Activated CD8-positive, alpha-beta memory T cell treated with anti-CD3 and anti-CD28 coated beads for 36 hours (primary cell): ENCODE measurements around the gene MFAP4. TPM values are rescaled to one million over a fixed set of nuclear protein-coding genes. Genes with fewer than 3 reads are reported as not detected.

Experiments used
- CTCF ChIA-PET: fragments of 350-600 bp; sonication (Branson Sonifier 250); formaldehyde crosslinking; loops from one replicate; lab custom pipeline; 2021; ENCODE audit warnings: antibody characterized with exemption; lab: Charles Lee
- POLR2A ChIA-PET: fragments of 350-600 bp; sonication (Branson Sonifier 250); formaldehyde crosslinking; loops from one replicate; lab custom pipeline; 2021; ENCODE audit warnings: antibody characterized with exemption; lab: Charles Lee
- total RNA-seq, 2 experiments: library from RNA; stranded (reverse); gene quantifications; one replicate each; pipeline ENCODE4 v1.2.3, GENCODE V29; 2021

The MFAP4 gene
- total RNA-seq, 2 experiments from 2014 or later = not detected

DNA sequence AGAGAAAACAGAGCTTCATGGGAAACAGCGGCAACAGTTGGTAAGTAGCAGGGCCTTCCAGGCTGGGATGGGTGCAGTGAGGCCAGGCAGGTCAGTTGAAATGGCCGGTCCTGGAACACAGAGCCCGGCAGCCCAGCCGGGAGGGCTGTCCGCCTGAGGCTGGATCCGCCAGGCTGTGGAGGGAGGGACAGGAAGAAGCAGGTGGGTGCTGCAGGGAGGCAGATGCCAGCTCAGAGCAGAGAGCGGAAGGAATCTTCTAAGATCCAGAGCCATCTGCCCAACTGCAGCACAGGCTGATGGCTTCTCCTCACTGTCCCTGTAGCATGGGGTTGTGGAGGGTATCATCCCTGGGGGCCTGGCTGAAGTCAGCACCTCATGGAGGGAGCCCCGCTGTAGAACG lies 24.6 kb upstream of the MFAP4 start:
- POLR2A ChIA-PET = no interaction called here
- CTCF ChIA-PET = no interaction called here

DNA sequence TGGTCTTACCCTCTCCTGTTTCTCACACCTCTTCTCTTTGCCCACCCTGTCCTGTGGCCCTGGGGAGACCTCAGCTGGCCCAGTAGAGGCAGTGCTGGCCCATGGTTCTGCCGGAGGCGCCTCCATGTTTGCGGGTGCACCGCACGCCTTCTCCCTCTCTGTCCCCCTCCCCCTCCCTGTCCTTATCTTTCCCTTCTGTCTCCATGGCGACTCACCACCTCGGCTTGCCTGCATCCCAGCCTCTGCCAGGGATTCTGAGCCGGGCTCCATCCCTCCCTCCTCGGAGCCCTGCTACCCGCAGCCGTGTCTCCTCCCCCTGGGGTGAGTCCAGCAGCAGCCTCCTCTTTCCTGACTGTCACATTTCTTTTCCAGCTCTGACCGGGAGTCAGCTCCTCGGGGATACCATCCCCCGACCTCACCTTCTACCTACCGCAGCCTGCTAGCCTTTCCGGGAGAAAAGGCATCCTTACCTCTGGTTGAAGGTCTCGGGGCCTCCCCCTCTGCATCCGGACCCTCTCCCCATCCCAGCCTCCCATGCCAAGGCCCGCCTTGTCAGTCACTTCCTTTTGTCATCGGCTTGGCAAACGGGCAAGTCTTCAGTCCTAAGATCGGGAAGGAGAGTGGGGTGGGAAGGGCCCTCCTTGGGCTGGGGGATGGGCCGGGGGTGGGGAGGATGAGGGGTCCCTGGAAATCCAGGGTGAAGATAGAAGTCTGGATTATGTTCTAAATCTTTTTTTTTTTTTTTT lies 24.1 kb upstream of the MFAP4 start, which contains the start of gene RNF112:
Gene RNF112 (plus strand): TSS at position 358 of the 746 bp plus-strand sequence. CDS start 177 bp downstream, at position 535.
- ChIA-PET POLR2A (no interaction called here), CTCF (no interaction called here)

DNA sequence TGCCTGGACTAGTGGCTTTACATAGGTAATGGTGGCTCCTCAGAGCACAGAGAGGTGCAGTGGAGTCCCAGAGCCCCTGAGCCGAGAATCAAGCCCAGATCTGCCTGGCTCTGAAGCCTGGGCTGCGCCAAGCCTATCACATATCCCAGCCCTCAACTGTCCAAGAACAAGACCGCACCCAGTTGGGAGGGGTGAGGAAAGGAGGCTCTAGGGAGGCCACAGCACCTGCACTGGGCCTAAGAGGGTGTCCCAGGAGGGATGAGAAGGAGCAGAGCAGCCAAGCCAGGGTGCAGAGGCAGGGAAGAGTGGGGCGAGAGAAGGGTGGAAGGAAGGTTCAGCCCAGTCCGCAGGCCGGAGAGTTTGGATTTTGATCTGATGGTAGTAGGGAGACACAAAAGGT lies 23.1 kb upstream of the MFAP4 start:
- CTCF ChIA-PET = no interaction called here

DNA sequence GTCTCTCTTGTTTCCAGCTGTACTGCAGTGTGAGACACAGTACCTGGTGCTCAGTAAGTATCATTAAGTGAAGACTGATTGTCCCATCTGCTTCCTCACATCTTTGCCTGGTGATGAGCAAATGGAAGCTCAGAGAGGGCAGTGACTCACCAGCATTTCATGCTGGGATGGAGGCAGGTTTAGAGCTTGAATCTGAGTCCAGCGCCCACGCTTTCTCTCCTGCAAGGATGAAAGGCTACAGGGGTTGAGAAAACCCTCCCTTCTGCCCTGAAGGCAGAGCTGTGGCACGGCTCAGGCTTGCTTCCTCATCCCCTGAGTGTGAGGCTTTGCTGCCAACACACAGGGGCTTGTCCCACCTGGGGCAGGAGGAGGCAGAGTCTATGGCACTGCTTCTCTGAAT lies 22.5 kb upstream of the MFAP4 start:
- CTCF ChIA-PET = no interaction called here
- POLR2A ChIA-PET = no interaction called here

More for the DNA sequence above, 23.1 kb upstream of the MFAP4 start:
- POLR2A ChIA-PET = no interaction called here

DNA sequence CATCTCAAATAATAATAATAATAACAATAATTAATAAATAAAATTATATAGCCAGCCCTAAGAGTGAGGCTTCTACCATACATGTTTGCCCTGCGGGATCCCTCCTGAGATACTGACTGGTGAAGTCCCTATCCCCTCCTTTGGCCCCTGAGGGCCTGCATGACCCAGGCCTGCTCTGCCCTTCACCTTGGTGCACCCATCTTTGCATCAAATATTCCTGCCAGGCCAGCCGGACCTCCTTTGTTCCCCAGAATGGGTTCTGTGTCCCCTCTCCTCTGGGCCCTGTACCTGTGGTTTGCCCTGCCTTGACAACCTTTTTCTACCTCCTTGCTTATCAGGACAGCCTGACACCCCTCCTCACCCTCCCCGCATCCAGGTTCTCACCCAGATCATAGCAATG lies 22.1 kb upstream of the MFAP4 start:
- POLR2A ChIA-PET = no interaction called here
- CTCF ChIA-PET = no interaction called here

DNA sequence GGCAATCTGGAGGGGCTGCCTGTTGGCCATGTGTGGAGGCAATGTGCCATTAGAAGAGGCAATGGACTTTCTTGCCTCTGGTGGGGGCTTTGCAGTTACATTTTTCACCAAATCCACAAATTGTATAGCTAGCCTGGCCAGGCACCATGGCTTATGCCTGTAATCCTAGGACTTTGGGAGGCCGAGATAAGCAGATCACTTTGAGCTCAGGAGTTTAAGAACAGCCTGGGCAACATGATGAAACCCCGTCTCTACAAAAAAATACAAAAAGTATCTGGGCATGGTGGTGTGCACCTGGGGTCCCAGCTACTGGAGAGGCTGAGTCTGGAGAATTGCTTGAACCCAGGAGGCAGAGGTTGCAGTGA lies 21.3 kb upstream of the MFAP4 start:
- CTCF ChIA-PET = no interaction called here
- POLR2A ChIA-PET = no interaction called here

DNA sequence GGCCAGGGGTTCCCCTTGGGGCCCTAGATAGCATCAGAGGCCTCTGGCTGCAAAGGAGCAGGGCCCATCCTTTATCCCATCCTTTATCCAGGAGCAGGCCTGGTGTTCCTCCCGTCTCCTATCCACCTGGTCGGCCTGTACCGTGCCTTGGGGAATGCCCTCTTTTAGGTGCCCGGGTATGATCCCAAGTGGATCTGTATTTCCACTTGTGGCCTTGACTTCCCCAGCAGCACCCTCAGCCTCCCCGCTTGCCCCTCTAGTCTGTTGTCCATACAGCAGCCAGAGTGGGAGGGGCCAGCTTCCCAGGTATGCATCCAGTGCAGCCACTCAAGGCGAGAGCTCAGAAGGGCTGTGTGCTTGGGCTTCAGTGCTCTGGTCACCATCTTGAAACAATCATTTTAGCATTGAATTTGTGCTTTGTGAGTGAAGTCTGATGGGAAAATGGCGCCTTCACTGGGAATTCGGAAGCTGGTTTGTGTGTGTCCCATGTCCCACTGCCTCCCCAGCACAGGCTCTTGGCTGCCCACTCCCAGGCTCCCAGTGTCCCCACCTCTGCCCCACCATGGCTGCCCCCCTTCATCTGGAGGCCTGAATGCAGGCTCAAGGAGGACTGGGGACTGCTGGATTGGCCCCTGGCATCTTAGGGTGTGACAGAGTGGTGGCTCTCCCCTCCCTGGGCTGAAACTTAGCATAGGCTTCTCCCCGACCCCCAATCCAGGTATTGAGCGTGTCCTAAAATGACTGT lies 20.8 kb upstream of the MFAP4 start:
- POLR2A ChIA-PET = no interaction called here
- CTCF ChIA-PET = no interaction called here

DNA sequence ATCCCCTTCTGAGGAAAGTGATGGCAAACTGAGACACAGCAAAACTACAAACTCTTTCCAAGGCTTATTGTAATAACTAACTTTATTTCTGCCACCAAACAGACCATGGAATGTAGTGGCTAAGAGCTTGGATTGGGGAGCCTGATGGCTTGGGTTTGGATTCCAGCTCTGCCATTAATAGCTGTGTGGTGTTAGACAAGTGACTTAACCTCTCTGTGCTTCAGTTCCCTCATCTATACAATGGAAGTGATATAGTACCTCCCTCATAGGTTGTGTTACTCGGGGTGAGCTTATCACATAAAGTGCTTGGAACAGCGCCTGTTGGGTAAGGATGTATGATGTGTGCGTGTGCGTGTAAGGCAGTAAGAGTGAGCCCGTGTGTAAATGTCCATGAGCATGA lies 18.1 kb upstream of the MFAP4 start:
- POLR2A ChIA-PET = no interaction called here
- CTCF ChIA-PET = no interaction called here

DNA sequence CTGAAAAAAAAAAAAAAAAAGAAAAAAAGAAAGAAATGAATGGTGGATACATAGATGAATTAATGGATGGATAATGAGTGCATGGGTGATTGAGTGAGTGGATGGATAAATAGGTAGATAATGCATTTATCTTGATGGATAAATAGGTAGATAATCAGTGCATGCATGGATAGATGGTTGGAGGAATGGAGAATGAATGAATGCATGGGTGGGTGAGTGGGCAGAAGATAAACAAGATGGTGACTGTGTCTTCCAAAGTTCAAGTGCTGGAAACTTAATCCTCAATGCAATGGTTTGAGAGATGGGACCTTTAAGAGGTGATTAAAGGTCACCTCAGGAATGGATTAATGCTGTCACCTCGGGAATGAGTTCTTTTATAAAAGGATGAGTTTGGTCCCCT lies 17.3 kb upstream of the MFAP4 start:
- ChIA-PET CTCF (no interaction called here), POLR2A (no interaction called here)

DNA sequence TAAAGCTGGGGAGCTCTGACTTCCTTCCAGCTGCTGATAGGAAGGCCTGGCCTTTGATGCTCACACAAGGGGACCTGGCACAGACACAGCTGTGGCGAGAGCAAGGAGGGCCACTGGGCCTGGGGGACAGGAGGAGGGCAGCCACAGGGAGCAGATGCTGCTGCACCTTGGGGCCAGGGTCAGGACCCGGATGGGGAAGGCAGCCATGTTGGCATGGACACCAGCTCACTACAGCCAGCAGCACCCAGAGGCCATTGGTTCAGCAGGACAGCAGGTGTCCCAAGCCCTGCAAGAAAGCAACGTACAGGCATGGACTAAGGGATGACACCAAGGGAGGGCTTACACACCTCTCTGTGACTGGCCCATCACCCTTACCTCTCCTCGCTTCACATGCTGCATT lies 16.0 kb upstream of the MFAP4 start:
- ChIA-PET POLR2A (no interaction called here), CTCF (interaction anchor here (1.3 kb wide), 1 partner anchor 40 kb away, joined by 3 read pairs; no protein-coding TSS in a partner anchor)

DNA sequence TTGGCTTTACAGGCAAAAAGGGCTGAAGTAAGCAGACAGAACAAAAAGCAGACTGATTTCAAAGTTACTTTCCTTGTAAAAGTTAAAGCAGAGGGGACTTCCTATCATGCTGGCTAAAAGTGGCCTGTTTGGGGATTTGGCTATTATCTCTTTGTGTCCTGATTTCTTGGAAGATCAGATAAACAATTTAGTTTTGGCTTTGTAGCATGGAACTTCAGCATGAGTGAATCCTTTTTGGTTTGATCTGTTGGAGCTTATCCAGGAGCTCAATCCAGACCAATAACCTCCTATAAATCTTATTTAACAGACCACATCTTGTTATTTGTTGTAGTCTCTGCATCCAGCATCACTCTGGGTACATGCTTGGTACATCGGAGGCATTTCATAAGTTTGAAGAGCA lies 15.2 kb upstream of the MFAP4 start:
- ChIA-PET POLR2A (no interaction called here), CTCF (no interaction called here)

DNA sequence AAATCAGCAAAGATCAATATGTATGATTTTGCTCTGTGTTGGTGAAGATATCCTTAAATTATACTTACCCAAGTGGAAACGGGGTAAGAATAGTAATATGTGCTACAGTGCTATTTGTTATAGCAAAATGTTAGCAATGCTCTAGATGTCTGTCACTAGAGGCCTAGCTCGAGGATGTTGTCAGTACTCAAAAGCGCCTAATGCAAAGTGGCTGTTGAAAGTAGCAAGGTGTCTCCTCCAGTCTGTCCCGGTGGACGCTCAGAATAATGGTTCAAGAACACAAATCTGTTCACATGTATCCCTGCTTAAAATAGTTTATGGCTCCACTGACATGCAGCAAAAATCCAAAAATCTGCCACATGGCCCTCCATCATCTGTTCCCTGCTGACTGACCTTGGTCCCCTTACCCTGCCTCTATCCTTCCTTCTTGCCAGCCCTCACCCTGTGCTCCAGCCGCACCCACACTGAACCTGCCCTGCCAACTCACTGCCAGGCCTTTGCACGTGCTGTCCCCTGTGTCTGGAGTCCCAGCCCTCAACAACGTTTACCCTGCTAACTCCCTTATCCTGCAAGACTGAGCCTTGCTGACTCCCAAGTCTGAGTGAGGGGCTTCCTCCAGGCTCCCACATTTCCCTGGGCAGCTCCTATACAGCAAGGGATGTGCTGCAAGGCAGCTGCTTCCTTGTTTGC lies 14.5 kb upstream of the MFAP4 start:
- ChIA-PET CTCF (no interaction called here), POLR2A (no interaction called here)

DNA sequence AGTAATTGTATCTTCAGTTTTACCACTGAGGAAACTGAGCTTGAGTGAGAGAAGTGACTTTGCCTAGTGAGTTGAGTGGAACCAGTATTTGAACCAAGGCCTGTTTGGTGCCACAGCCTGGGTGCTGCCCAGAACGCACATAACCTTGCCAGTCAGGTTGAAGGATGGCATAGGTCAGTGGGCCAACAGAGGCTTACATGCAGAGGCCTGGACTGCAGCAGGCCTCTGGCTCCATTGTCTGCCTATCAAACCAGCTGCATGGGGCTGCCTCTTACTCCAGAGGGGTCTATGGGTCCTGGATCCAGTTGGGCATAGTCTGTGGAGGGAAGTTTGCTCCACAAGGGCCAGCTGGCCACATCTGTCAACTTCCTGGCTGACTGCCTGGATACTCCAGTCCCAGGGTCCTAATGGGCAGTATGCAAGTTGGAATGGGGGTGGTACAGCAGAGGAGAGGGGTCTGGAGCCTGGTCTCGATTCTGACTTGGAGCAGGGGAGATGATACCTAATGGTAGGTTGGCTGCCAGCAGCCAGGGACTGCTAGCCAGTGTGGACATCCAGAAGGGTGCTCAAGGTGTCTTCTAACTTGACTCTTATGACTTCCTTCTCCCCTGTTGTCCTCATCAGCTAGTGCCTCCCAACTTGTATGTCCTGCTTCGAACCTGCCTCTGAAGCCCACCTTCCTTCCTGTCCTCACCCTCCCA lies 12.9 kb upstream of the MFAP4 start:
- CTCF ChIA-PET = no interaction called here
- POLR2A ChIA-PET = no interaction called here

DNA sequence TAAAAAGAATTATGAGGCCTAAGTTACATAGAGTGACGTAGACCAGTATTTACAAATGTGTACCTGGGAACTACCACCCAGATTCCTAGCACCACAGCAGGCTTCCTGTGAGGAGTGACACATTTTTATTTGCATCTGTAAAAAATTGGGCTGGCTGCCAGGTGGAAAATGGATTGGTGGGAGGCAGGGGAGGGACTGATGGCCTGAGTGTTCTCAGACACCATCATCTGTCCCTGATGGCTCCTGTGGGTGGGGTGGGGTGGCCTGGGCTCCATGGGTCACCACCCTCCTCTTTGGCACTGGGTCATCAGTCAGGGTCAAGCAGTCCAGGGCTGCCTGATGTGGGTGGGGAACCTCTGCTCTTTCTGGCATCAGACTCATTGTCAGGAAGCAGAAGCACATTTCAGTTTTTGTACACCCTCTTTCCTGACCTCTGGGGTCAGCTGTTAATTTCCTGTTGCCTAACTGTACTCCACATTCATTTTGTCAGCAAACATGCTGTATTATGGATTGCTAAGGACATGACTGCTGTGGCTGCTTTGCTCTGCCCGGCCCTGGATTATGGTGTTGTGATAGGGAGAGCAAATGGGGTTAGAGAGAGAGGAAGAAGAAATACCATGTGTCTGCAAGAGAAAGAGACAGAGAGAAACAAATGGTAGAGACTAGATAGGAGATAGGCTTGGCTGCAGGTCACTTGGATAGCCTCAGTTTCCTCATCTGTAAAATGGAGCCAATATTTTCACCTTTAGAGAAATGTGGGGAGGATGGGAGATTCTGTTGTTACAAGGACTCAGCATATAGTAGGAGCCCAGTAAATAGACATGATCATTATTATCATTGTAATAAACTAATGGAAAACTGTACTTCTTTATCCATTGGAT lies 11.6 kb upstream of the MFAP4 start:
- ChIA-PET POLR2A (no interaction called here), CTCF (no interaction called here)

DNA sequence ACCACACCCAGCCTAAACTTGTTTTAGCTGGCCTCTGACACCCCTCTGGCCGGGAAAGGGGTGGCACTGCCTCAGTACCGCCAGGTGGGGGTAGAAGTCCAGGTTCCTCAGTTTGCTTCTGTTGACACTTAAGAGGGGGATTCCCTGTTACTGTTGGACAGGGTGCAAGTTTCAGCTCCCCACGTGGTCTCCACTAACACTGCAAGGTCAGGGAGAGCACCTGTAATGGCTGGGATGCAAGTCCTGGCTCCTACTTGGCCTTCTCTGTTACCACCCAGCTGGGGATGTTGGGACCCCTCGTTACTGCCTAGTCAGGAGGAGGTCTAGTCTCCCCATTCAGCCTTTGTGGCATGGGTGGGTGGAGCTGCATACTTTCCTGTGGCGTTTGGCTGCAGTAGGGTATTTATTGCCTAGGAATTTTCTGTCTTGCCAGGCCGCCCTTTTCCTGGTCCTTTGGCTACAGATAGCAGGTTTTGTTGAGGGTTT lies 10.6 kb upstream of the MFAP4 start:
- ChIA-PET POLR2A (no interaction called here), CTCF (no interaction called here)

DNA sequence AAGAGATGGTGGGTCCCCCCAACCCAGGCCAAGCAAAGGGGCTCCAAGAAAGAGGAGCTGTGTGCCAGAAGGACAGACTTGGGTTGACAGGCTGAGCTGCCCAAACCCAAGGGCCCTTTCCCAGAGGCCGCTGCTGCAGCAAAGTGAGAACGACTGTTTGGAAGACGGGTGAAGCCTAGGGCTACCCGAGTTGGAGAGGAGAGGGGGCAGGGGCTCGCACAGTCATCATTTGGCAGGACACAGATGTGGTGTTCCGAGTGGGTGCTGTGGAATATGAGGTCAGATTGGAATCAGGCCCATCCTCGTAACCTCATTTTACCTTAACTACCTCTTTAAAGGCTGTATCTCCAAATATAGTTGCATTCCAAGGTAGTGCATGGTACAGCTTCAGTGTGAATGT lies 5.3 kb upstream of the MFAP4 start:
- ChIA-PET CTCF (no interaction called here), POLR2A (no interaction called here)

DNA sequence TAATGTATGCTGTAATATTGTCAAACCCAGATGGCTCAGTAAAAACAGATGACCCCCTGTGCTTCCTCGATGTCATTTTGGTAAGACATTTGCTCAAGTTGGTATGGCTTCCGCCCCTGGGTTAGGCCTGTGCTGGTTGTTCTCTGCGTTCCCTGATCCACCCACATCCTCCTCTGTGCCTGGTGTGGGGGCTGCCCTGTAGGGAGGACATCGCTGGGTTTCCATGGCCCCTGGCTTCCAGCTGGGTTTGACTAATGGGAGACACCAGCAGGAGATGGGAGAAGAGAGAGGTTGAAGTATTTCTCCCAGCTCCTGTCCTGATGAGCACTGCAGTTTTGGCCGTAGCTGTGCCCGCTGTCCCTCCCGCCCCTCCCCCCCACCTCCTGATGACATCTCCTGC lies 4.4 kb upstream of the MFAP4 start:
- POLR2A ChIA-PET = no interaction called here
- CTCF ChIA-PET = no interaction called here

DNA sequence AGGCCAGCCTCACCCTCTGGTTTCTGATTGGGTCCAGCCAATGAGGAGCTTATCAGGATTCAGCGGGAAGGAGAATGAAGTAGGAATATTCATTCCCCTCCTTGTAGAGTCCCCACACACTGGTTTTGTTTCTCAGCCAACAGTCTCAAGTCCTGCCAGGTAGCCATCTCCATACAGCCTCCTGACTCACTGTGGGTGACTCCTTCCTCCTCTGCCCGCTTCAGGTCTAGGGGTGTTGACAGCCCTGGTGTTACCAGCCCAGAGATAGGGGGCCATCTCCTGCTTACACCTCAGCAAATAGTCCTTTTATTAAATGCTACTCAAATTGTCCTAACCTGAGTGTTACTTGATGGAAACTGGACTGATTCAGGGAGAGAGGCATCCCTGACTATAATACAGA lies 4.0 kb upstream of the MFAP4 start:
- POLR2A ChIA-PET = no interaction called here
- CTCF ChIA-PET = interaction anchor here (0.8 kb wide), 1 partner anchor 33 kb away, joined by 3 read pairs; no protein-coding TSS in a partner anchor
